ENCODE results near the gene NTSR1. TPM values are rescaled to one million over a fixed set of nuclear protein-coding genes. Genes with fewer than 3 reads are reported as not detected.

The NTSR1 gene
- total and polyA plus RNA-seq, 4 donors, result 0.02 to 3.7 (median 0.76) TPM

- Histone ChIP-seq H3K36me3 (ENCODE audit: control insufficient read depth in 4 of 4, insufficient read depth in 4 of 4, low read length in 4 of 4) (no peaks in the 10 kb centered on the region), H3K27me3 (ENCODE audit: control insufficient read depth in 3 of 3, insufficient read depth in 3 of 3, low read length in 2 of 3) (peaks cover 0 to 12% (median 0%) of the 10 kb centered on the region in 3 donors), H3K27ac (ENCODE audit: low read depth in 1 of 2, low read length in 1 of 2) (no peak overlapping the region), H3K4me1 (ENCODE audit: control insufficient read depth in 5 of 5, insufficient read depth in 5 of 5, low read length in 5 of 5) (no peaks in the 10 kb centered on the region), H3K4me3 (no peak overlapping the region), H3K9ac (ENCODE audit: insufficient read depth in 1 of 2, low read length in 2 of 2) (no peak overlapping the region), H3K9me3 (ENCODE audit: control insufficient read depth in 4 of 4, insufficient read depth in 3 of 4, low read length in 3 of 4) (peaks cover 0 to 5% (median 0%) of the 10 kb centered on the region in 4 donors)
- WGBS, 2 donors, result 79 to 89% methylated on average over 16 of the region's 16 CpGs
- ATAC-seq (ENCODE audit: insufficient read depth, low FRiP score), result no peak
- TF ChIP-seq CTCF (IDR thresholded peaks at IDR 0.05; ENCODE audit: control extremely low read depth, extremely low read depth), result no peak
- DNase-seq, result no peak
Measured at GRCh38 chr20:62696434-62696957, 12.1 kb upstream of the NTSR1 start.

GRCh38 chr20:62696989-62697388 is 11.6 kb upstream of the NTSR1 start:
- no peak for TF ChIP-seq CTCF (IDR thresholded peaks at IDR 0.05; ENCODE audit: control extremely low read depth, extremely low read depth)
- 80 to 81% methylated on average over 10 of the region's 10 CpGs for WGBS, 2 donors
- H3K9ac ChIP-seq (ENCODE audit: insufficient read depth in 1 of 2, low read length in 2 of 2), result no peak overlapping the region

GRCh38 chr20:62697468-62697912 is 11.1 kb upstream of the NTSR1 start:
- H3K27ac ChIP-seq (ENCODE audit: low read depth in 1 of 2, low read length in 1 of 2), result no peak overlapping the region
- H3K9ac ChIP-seq (ENCODE audit: insufficient read depth in 1 of 2, low read length in 2 of 2), result no peak overlapping the region
- no peaks in the 10 kb centered on the region for H3K4me1 ChIP-seq (ENCODE audit: control insufficient read depth in 5 of 5, insufficient read depth in 5 of 5, low read length in 5 of 5)
- WGBS, 2 donors, result 85 to 92% methylated on average over 11 of the region's 11 CpGs
- peaks cover 0 to 5% (median 0%) of the 10 kb centered on the region in 4 donors for H3K9me3 ChIP-seq (ENCODE audit: control insufficient read depth in 4 of 4, insufficient read depth in 3 of 4, low read length in 3 of 4)
- ATAC-seq (ENCODE audit: insufficient read depth, low FRiP score), result no peak
- H3K36me3 ChIP-seq (ENCODE audit: control insufficient read depth in 4 of 4, insufficient read depth in 4 of 4, low read length in 4 of 4), result no peaks in the 10 kb centered on the region
- peaks cover 0 to 5% (median 0%) of the 10 kb centered on the region in 3 donors for H3K27me3 ChIP-seq (ENCODE audit: control insufficient read depth in 3 of 3, insufficient read depth in 3 of 3, low read length in 2 of 3)
- TF ChIP-seq CTCF (IDR thresholded peaks at IDR 0.05; ENCODE audit: control extremely low read depth, extremely low read depth), result no peak
- H3K4me3 ChIP-seq, result no peak overlapping the region
- DNase-seq, result no peak

More at GRCh38 chr20:62696989-62697388, 11.6 kb upstream of the NTSR1 start:
- no peaks in the 10 kb centered on the region for H3K4me1 ChIP-seq (ENCODE audit: control insufficient read depth in 5 of 5, insufficient read depth in 5 of 5, low read length in 5 of 5)
- H3K4me3 ChIP-seq, result no peak overlapping the region
- peaks cover 0 to 5% (median 0%) of the 10 kb centered on the region in 4 donors for H3K9me3 ChIP-seq (ENCODE audit: control insufficient read depth in 4 of 4, insufficient read depth in 3 of 4, low read length in 3 of 4)
- DNase-seq (no peak), ATAC-seq (ENCODE audit: insufficient read depth, low FRiP score) (no peak)
- H3K27ac ChIP-seq (ENCODE audit: low read depth in 1 of 2, low read length in 1 of 2), result no peak overlapping the region
- no peaks in the 10 kb centered on the region for H3K36me3 ChIP-seq (ENCODE audit: control insufficient read depth in 4 of 4, insufficient read depth in 4 of 4, low read length in 4 of 4)
- H3K27me3 ChIP-seq (ENCODE audit: control insufficient read depth in 3 of 3, insufficient read depth in 3 of 3, low read length in 2 of 3), result peaks cover 0 to 8% (median 0%) of the 10 kb centered on the region in 3 donors

GRCh38 chr20:62698231-62698630 is 10.4 kb upstream of the NTSR1 start:
- Histone ChIP-seq H3K36me3 (ENCODE audit: control insufficient read depth in 4 of 4, insufficient read depth in 4 of 4, low read length in 4 of 4) (no peaks in the 10 kb centered on the region), H3K4me3 (no peak overlapping the region), H3K27ac (ENCODE audit: low read depth in 1 of 2, low read length in 1 of 2) (no peak overlapping the region), H3K4me1 (ENCODE audit: control insufficient read depth in 5 of 5, insufficient read depth in 5 of 5, low read length in 5 of 5) (no peaks in the 10 kb centered on the region), H3K27me3 (ENCODE audit: control insufficient read depth in 3 of 3, insufficient read depth in 3 of 3, low read length in 2 of 3) (peaks cover 0 to 5% (median 0%) of the 10 kb centered on the region in 3 donors), H3K9ac (ENCODE audit: insufficient read depth in 1 of 2, low read length in 2 of 2) (no peak overlapping the region), H3K9me3 (ENCODE audit: control insufficient read depth in 4 of 4, insufficient read depth in 3 of 4, low read length in 3 of 4) (peaks cover 0 to 5% (median 0%) of the 10 kb centered on the region in 4 donors)
- 89 to 95% methylated on average over 13 to 14 of the region's 14 CpGs for WGBS, 2 donors
- TF ChIP-seq CTCF (IDR thresholded peaks at IDR 0.05; ENCODE audit: control extremely low read depth, extremely low read depth), result no peak
- DNase-seq (no peak), ATAC-seq (ENCODE audit: insufficient read depth, low FRiP score) (no peak)
